GM12872 (cell line): Measurements from ENCODE around the gene GABRB1.

Experiments
- TF ChIP-seq, protein P1 (sequence below): IDR thresholded peaks from 3 replicates; pipeline ENCODE4 v1.5.1; 2011; ENCODE audit warnings: low read depth, mild to moderate bottlenecking, low read length, moderate library complexity; ENCODE audit not compliant: insufficient read depth

The GABRB1 gene

DNA sequence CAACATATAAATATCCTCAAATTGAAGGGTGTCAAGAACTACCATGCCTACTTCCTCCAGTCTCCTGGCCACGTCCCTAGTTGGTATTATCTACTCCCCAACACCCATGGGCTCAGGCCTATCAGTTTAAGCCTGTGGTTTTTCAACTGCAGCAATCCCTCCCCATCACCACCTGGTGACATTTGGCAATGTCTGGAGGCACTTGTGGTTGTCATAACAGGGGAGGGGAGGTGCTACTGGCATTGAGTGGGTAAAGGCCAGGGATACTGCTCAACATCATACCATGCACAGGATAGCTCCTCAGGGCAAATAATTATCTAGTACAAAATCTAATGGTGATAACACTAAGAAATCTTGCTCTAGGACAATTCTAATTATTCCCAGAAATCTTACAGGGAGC, 336.8 kb downstream of the GABRB1 start:
- TF ChIP-seq, protein P1, sequence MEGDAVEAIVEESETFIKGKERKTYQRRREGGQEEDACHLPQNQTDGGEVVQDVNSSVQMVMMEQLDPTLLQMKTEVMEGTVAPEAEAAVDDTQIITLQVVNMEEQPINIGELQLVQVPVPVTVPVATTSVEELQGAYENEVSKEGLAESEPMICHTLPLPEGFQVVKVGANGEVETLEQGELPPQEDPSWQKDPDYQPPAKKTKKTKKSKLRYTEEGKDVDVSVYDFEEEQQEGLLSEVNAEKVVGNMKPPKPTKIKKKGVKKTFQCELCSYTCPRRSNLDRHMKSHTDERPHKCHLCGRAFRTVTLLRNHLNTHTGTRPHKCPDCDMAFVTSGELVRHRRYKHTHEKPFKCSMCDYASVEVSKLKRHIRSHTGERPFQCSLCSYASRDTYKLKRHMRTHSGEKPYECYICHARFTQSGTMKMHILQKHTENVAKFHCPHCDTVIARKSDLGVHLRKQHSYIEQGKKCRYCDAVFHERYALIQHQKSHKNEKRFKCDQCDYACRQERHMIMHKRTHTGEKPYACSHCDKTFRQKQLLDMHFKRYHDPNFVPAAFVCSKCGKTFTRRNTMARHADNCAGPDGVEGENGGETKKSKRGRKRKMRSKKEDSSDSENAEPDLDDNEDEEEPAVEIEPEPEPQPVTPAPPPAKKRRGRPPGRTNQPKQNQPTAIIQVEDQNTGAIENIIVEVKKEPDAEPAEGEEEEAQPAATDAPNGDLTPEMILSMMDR: no peak

DNA sequence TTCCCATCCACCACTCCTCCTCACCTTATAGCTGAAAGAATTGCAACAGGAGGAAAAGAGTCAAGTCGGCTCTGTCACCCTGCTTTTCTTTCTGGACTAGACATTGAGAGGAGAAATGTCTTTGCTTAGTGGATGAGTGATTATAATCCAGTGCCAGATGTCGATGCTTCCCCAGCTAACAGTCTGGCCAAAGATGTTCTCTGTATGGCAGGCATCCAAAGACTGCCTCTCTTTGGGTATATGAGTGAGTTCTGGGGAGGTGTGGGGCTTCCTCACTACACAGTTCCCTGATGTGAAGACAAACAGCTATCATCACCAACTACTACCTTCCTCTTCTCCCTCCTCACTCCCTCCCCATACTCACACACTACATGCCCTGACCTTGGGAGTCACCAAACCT, 341.2 kb downstream of the GABRB1 start:
- TF ChIP-seq, protein P1: no peak

DNA sequence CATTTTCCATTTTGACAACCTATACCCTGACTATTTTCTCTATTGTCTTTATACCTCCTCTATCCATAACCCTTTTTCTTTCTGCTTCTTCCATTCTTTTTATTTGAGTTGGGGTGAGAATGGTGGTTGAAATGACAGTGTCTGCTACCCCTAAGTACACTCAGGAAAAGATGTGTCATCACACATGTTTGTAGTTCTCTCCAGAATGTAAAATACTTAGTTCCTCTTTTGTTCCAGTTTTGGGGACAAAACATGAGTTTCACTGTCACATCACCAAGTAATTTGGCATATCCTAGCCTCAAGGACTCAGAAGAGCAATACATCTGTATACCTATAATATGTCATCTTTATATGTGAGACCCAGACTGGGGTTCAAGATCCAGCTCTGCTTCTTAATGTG, 341.8 kb downstream of the GABRB1 start:
- TF ChIP-seq, protein P1: no peak

DNA sequence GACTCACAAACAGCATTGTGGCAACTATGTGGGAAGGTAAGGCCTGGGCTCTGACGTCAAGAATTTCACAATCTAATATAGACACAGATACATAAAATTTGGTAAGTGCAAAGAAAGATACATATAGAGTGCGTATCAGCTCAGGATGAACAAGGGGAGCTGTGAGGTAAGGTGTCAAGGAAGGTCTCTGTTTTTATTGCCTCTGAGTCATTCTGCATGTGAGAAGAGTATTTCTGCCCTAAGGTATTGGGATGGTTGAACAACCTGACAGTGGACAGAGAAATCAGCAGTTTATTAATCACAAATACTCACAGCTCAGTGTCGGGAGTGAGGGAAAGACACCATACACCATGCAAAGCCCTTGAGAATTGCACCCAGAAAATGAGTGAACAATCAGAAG, 342.3 kb downstream of the GABRB1 start:
- TF ChIP-seq, protein P1: no peak

DNA sequence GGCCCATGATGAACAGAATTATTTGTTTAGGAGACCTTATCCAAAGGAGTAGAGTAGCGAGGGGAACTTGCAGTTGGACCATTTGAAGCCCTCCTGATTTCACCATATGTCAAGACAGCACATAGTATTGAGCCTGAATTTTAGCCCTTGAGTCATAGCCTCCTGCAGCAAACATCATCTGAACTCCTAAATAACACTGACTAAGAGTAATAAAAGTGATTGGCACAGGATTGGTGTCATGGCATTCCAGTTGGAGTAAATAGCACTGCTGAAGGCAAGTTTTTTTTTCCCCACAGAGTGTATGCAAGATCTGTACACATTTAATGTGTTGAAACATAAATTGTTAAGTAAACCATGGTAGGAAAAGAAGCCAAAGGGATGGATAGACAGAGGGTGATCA, 343.1 kb downstream of the GABRB1 start:
- TF ChIP-seq, protein P1: no peak

DNA sequence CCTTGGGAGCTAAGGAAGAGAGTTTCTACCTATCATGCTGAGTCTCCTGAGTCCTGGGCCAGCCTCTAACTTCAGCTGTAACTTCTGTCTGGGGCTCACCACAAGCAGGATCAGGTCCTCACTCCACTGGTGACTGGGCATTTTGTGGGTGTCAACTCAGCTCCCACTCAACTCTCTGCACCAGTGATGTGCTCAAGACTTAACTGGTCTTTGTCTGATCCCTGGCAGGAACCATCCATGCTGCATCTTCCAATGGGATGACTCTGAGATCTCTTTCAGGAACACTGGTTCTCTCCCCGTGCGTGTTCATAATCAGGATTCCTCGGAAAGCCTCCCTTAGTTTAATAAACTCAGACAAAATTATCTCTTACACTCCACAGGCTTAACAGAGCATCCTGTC, 349.8 kb downstream of the GABRB1 start:
- TF ChIP-seq, protein P1: no peak

DNA sequence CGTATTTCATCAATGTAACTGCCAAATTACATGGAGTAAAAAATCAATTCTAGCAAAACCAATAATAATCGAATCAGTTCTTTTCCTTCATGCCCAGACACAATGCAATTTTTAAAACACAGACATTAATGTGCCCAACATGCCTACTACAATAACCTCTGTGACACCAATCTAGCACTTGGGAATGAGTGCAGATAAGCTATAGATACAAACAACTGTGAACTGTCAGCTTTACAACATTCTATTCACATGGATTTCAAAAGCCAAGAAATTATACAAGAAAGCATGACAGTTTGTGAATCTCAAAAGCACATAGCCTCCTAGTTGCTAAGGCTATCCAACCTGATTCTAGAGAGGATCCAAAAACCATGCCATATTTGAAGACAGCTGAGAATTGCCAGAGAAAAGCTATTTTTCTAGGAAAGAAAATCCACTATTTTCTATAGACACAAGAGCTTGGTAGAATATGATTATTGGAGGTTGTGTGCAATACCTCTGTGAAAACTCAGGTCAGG, 351.5 kb downstream of the GABRB1 start:
- TF ChIP-seq, protein P1: no peak
